Measurements from ENCODE around the gene DVL3.

GRCh38 chr3:184144505-184144904 is 10.7 kb upstream of the DVL3 start:
- TF ChIP-seq ZNF274 (IDR thresholded peaks at IDR 0.05; ENCODE audit: low read depth, low read length) (no peak), YY1 (IDR thresholded peaks at IDR 0.05; ENCODE audit: insufficient read depth, insufficient read length) (no peak)

Measured in NT2/D1 (cell line).